Measurements from ENCODE around the gene H19. TPM values are rescaled to one million over a fixed set of nuclear protein-coding genes. Genes with fewer than 3 reads are reported as not detected.
A peak's percentile ranks its signal among the peaks of the same experiment; 100 is the strongest.

H19 gene
- total RNA-seq, 2 experiments from 2014 or later, result not detected

- ATAC-seq (ENCODE audit: low read depth) (no peak), DNase-seq (peak; percentile 19)
- no peaks in the 10 kb centered on the region for H3K9me3 Mint-ChIP-seq
- no peaks in the 10 kb centered on the region for H3K36me3 Mint-ChIP-seq
- no peaks in the 10 kb centered on the region for H3K4me1 Mint-ChIP-seq
- no peak overlapping the region for H3K27ac Mint-ChIP-seq
- POLR2A ChIA-PET, result no interaction called here
- no peaks in the 10 kb centered on the region for H3K27me3 Mint-ChIP-seq
- no peak overlapping the region for H3K4me3 Mint-ChIP-seq
Measured at GRCh38 chr11:1970956-1971355, 26.7 kb downstream of the H19 start.

- ATAC-seq (ENCODE audit: low read depth) (no peak), DNase-seq (no peak)
- POLR2A ChIA-PET, result no interaction called here
- H3K4me3 Mint-ChIP-seq, result no peak overlapping the region
- H3K27ac Mint-ChIP-seq, result no peak overlapping the region
- H3K9me3 Mint-ChIP-seq, result no peaks in the 10 kb centered on the region
- H3K27me3 Mint-ChIP-seq, result no peaks in the 10 kb centered on the region
- H3K4me1 Mint-ChIP-seq, result no peaks in the 10 kb centered on the region
- H3K36me3 Mint-ChIP-seq, result no peaks in the 10 kb centered on the region
Measured at GRCh38 chr11:1969776-1970175, 27.9 kb downstream of the H19 start.

GRCh38 chr11:1969035-1969434 is 28.6 kb downstream of the H19 start:
- Mint-ChIP-seq H3K9me3 (no peaks in the 10 kb centered on the region), H3K36me3 (no peaks in the 10 kb centered on the region), H3K27ac (no peak overlapping the region), H3K4me3 (no peak overlapping the region), H3K4me1 (no peaks in the 10 kb centered on the region), H3K27me3 (no peaks in the 10 kb centered on the region)
- no peak for DNase-seq
- POLR2A ChIA-PET, result no interaction called here
- ATAC-seq (ENCODE audit: low read depth), result no peak

- ATAC-seq (ENCODE audit: low read depth) (no peak), DNase-seq (no peak)
- no peaks in the 10 kb centered on the region for H3K36me3 Mint-ChIP-seq
- POLR2A ChIA-PET, result no interaction called here
- H3K27me3 Mint-ChIP-seq, result no peaks in the 10 kb centered on the region
- no peaks in the 10 kb centered on the region for H3K4me1 Mint-ChIP-seq
- no peak overlapping the region for H3K27ac Mint-ChIP-seq
- no peak overlapping the region for H3K4me3 Mint-ChIP-seq
- no peaks in the 10 kb centered on the region for H3K9me3 Mint-ChIP-seq
Measured at GRCh38 chr11:1968454-1969002, 29.1 kb downstream of the H19 start.

GRCh38 chr11:1967641-1968225 is 29.9 kb downstream of the H19 start:
- Mint-ChIP-seq H3K36me3 (no peaks in the 10 kb centered on the region), H3K4me3 (no peak overlapping the region), H3K27ac (no peak overlapping the region), H3K9me3 (no peaks in the 10 kb centered on the region), H3K4me1 (no peaks in the 10 kb centered on the region), H3K27me3 (no peaks in the 10 kb centered on the region)
- ATAC-seq (ENCODE audit: low read depth), result no peak
- no peak for DNase-seq
- POLR2A ChIA-PET, result no interaction called here

- ATAC-seq (ENCODE audit: low read depth) (no peak), DNase-seq (peak; percentile 15)
- POLR2A ChIA-PET, result no interaction called here
- Mint-ChIP-seq H3K36me3 (no peaks in the 10 kb centered on the region), H3K27ac (no peak overlapping the region), H3K4me1 (no peaks in the 10 kb centered on the region), H3K9me3 (no peaks in the 10 kb centered on the region), H3K27me3 (no peaks in the 10 kb centered on the region), H3K4me3 (no peak overlapping the region)
Measured at GRCh38 chr11:1966531-1966930, 31.1 kb downstream of the H19 start.

- H3K9me3 Mint-ChIP-seq, result no peaks in the 10 kb centered on the region
- POLR2A ChIA-PET, result no interaction called here
- no peak overlapping the region for H3K27ac Mint-ChIP-seq
- ATAC-seq (ENCODE audit: low read depth), result no peak
- no peak overlapping the region for H3K4me3 Mint-ChIP-seq
- DNase-seq, result no peak
- H3K27me3 Mint-ChIP-seq, result no peaks in the 10 kb centered on the region
- H3K4me1 Mint-ChIP-seq, result no peaks in the 10 kb centered on the region
- no peaks in the 10 kb centered on the region for H3K36me3 Mint-ChIP-seq
Measured at GRCh38 chr11:1964955-1965354, 32.7 kb downstream of the H19 start.

GRCh38 chr11:1964348-1964747 is 33.3 kb downstream of the H19 start:
- ATAC-seq (ENCODE audit: low read depth), result no peak
- POLR2A ChIA-PET, result no interaction called here
- Mint-ChIP-seq H3K4me3 (no peak overlapping the region), H3K27ac (no peak overlapping the region), H3K9me3 (no peaks in the 10 kb centered on the region), H3K4me1 (no peaks in the 10 kb centered on the region), H3K36me3 (no peaks in the 10 kb centered on the region), H3K27me3 (no peaks in the 10 kb centered on the region)
- no peak for DNase-seq

- H3K27ac Mint-ChIP-seq, result no peak overlapping the region
- no peaks in the 10 kb centered on the region for H3K4me1 Mint-ChIP-seq
- POLR2A ChIA-PET, result no interaction called here
- no peak for ATAC-seq (ENCODE audit: low read depth)
- no peaks in the 10 kb centered on the region for H3K27me3 Mint-ChIP-seq
- H3K36me3 Mint-ChIP-seq, result no peaks in the 10 kb centered on the region
- DNase-seq, result peak; percentile 2
- no peak overlapping the region for H3K4me3 Mint-ChIP-seq
- no peaks in the 10 kb centered on the region for H3K9me3 Mint-ChIP-seq
Measured at GRCh38 chr11:1963864-1964263, 33.8 kb downstream of the H19 start.

GRCh38 chr11:1959786-1960185 is 37.9 kb downstream of the H19 start:
- H3K4me1 Mint-ChIP-seq, result no peaks in the 10 kb centered on the region
- POLR2A ChIA-PET, result no interaction called here
- peak; percentile 21 for DNase-seq
- no peaks in the 10 kb centered on the region for H3K36me3 Mint-ChIP-seq
- no peak for ATAC-seq (ENCODE audit: low read depth)
- H3K27me3 Mint-ChIP-seq, result no peaks in the 10 kb centered on the region
- H3K27ac Mint-ChIP-seq, result no peak overlapping the region
- H3K4me3 Mint-ChIP-seq, result no peak overlapping the region
- no peaks in the 10 kb centered on the region for H3K9me3 Mint-ChIP-seq

- POLR2A ChIA-PET, result no interaction called here
- H3K27ac Mint-ChIP-seq, result no peak overlapping the region
- DNase-seq (no peak), ATAC-seq (ENCODE audit: low read depth) (no peak)
- no peaks in the 10 kb centered on the region for H3K36me3 Mint-ChIP-seq
- H3K27me3 Mint-ChIP-seq, result no peaks in the 10 kb centered on the region
- H3K9me3 Mint-ChIP-seq, result no peaks in the 10 kb centered on the region
- H3K4me3 Mint-ChIP-seq, result no peak overlapping the region
- H3K4me1 Mint-ChIP-seq, result no peaks in the 10 kb centered on the region
Measured at GRCh38 chr11:1958367-1958766, 39.3 kb downstream of the H19 start.

- Mint-ChIP-seq H3K36me3 (no peaks in the 10 kb centered on the region), H3K27ac (no peak overlapping the region), H3K27me3 (no peaks in the 10 kb centered on the region), H3K4me1 (no peaks in the 10 kb centered on the region), H3K9me3 (no peaks in the 10 kb centered on the region), H3K4me3 (no peak overlapping the region)
- DNase-seq (peak; percentile 46), ATAC-seq (ENCODE audit: low read depth) (peak; percentile 69)
- POLR2A ChIA-PET, result no interaction called here
Measured at GRCh38 chr11:1953489-1954266, 44.0 kb downstream of the H19 start.

- Mint-ChIP-seq H3K36me3 (no peaks in the 10 kb centered on the region), H3K4me1 (no peaks in the 10 kb centered on the region), H3K4me3 (no peak overlapping the region), H3K27ac (no peak overlapping the region), H3K27me3 (no peaks in the 10 kb centered on the region), H3K9me3 (no peaks in the 10 kb centered on the region)
- DNase-seq (peak; percentile 12), ATAC-seq (ENCODE audit: low read depth) (no peak)
- POLR2A ChIA-PET, result no interaction called here
Measured at GRCh38 chr11:1952806-1953482, 44.7 kb downstream of the H19 start.

GRCh38 chr11:1949922-1950321 is 47.7 kb downstream of the H19 start:
- H3K27ac Mint-ChIP-seq, result no peak overlapping the region

More at GRCh38 chr11:1949922-1950321, 47.7 kb downstream of the H19 start:
- ATAC-seq (ENCODE audit: low read depth) (no peak), DNase-seq (no peak)
- H3K4me1 Mint-ChIP-seq, result no peaks in the 10 kb centered on the region
- H3K4me3 Mint-ChIP-seq, result no peak overlapping the region
- H3K9me3 Mint-ChIP-seq, result no peaks in the 10 kb centered on the region
- POLR2A ChIA-PET, result no interaction called here
- no peaks in the 10 kb centered on the region for H3K36me3 Mint-ChIP-seq
- no peaks in the 10 kb centered on the region for H3K27me3 Mint-ChIP-seq
